C4-2B (cell line): ENCODE data around the gene CEP152.

Source experiments
- CTCF ChIP-seq: fragments of 450-650 bp; conservative IDR thresholded peaks from 2 replicates; pipeline ENCODE4 v1.5.1; 2017; ENCODE audit warnings: mild to moderate bottlenecking
- ZFX ChIP-seq: fragments of 450-650 bp; IDR thresholded peaks from 2 replicates; pipeline ENCODE4 v1.6.1; 2017

GRCh38 chr15:48828906-48829305, 18.0 kb upstream of the CEP152 start:
- TF ChIP-seq CTCF (no peak), ZFX (no peak)
